ENCODE data around the gene LRBA.

DNA sequence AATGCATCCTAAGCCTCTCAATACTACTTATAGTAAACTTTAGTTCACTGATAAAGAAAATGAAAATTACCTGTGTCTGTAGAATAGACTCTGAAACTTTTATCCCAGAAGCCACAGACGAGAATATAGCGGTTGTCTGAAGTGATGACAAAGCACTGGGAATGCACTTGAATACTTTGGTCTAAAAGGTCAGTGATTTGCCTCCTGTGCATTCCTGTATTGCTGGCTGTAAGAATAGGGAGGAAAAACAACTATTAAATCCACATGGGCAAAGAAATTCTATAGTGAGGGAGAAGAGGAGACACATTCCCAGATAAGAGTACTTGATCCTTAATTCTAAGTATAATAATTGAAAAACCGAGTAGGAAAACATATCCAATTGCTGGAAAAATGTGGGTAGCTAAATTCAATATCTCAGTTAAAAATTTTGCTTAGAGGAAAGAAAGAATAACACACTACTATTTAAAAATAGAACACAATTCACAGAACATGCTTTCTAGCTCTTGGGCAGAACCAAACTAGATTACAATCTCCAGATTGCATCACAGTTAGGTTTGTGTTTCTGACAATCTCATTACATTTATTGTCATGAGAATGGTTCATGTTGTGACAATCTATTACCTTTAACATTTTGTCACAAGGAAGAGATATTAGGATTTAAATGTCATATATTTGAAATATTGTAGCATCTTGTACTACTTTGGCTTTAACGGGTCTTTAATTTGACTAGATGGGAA lies 704.8 kb downstream of the LRBA start:
- no peak for TF ChIP-seq CREB1 (CRISPR knock-in tag; IDR thresholded peaks at IDR 0.05)
- TF ChIP-seq CTCF (IDR thresholded peaks at IDR 0.05) = no peak
- no peak for TF ChIP-seq PRDM15 (CRISPR knock-in tag; IDR thresholded peaks at IDR 0.05)
- no peak for TF ChIP-seq CREM (CRISPR knock-in tag; IDR thresholded peaks at IDR 0.05)
- TF ChIP-seq SMAD4 (CRISPR knock-in tag; IDR thresholded peaks at IDR 0.05) = no peak
- no peak for TF ChIP-seq JUN (CRISPR knock-in tag; IDR thresholded peaks at IDR 0.05)
- no peak for TF ChIP-seq USF2 (CRISPR knock-in tag; IDR thresholded peaks at IDR 0.05)
